CD4-positive, alpha-beta T cell treated with Interleukin-12 subunit alpha and Interleukin-12 subunit beta, for 1 hour (primary cell): ENCODE data around the gene PIGU.
"Not testable (repeated sequence)": the region's sequence is repeated elsewhere in the genome, so short reads cannot be mapped to it uniquely, and the experiment has no call there.

Source experiments
- DNase-seq: peaks from one replicate; pipeline ENCODE4 v3.0.0-alpha.2; 2020

PIGU gene

DNA sequence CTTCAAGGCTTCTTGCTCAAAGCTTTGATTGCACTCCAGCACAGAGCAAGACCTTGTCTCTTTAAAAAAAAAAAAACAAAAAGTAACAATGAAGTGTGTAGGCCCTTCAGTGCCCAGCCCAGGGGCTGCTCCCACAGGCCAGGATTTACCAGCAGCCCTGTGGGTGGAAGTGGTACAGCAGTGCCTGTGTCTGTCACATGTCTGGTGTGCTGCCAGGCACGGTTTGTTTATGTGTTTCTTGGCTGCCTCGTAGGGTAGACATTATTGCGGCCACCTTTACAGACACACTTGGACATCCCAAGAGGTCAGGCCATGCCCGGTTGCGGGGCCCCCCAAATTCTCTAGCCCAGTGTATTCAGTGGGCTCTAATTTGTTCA lies 148.0 kb downstream of the PIGU start:
- no peak for DNase-seq

GRCh38 chr20:34527016-34527415 lies 149.9 kb downstream of the PIGU start:
- no peak for DNase-seq

DNA sequence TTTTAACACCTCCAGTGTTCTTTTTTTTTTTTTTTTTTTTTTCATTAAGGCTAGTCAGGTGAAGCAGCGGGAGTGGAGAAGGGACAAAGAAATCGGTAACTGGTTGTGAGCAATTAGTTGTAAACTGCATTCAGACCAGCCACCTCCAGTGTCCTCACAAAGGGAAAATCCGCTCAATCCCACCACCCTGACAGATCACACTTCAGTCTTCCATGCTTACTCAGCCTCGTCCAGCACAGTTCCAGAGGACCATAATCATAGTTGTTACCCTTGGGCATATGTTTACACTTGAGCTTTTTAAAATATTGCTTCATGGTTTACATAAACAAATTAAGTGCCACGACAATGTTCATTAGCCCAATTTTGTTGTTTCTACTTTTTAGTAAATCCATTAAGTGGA lies 150.4 kb downstream of the PIGU start:
- no peak for DNase-seq

DNA sequence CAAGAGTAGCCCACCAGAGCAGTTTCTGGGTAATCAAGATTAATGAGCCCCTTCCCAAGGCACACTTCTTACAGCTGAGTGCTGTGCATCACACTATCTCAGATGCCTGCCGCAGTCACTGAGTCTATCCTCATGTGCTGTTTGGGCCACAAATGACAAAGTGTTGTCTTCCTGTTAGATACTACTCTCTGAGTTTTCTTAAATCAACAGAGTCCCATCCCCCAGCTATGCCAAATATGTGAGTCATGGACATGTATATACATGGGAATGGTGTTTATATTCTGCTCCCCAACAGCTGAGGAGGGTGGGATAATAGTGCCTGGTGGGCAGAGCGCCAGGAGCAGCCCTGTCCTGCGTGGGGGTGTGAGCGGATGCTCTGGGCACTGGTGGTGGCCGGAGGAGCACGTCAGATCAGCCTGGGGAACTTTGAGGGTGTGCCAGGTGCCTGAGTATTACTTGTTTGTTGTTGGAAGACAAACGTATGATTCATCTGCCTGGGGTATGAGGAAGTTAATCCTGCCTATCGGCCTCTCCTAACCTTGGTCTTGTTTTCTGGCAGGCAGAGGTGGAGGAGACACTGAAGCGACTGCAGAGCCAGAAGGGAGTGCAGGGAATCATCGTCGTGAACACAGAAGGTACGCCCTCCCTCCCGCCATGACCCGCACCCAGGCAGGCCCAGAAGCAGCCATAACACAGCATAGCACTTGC lies 151.0 kb downstream of the PIGU start:
- no peak for DNase-seq

DNA sequence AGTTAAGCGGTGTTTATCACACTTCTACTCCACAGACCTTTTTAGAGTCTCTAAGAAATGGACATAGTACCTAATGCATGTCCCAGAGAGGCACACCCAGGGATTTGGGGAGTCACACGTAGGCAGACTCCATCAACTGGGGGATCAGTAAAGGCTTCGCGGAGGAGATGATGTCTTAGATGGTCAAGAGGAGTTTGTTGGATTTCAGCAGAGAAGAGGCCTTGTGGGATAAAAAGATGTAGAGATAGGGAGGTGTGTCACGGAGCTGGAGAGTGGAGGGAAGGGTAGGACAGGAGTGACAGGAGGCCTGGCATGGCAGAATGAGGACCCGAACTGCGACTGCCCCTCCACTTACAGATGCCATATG lies 151.6 kb downstream of the PIGU start:
- DNase-seq: no peak

GRCh38 chr20:34524426-34524825 lies 152.5 kb downstream of the PIGU start:
- no peak for DNase-seq

- DNase-seq: peak; percentile 55
Observed at GRCh38 chr20:34522969-34523871, 153.7 kb downstream of the PIGU start.

- not testable (repeated sequence) for DNase-seq
Observed at GRCh38 chr20:34519841-34520240, 157.1 kb downstream of the PIGU start.

DNA sequence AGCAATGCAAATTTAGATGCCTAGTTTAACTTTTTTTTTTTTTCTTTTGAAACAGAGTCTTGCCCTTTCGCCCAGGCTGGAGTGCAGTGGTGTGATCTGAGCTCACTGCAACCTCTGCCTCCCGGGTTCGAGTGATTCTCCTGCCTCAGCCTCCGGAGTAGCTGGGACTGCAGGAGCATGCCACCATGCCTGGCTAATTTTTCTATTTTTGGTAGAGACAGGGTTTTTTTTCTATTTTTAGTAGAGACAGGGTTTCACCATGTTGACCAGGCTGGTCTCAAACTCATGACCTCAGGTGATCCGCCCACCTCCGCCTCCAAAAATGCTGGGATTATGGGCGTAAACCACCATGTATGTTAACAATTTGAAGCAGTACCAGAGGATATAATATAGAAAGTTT lies 158.0 kb downstream of the PIGU start:
- DNase-seq: not testable (repeated sequence)

DNA sequence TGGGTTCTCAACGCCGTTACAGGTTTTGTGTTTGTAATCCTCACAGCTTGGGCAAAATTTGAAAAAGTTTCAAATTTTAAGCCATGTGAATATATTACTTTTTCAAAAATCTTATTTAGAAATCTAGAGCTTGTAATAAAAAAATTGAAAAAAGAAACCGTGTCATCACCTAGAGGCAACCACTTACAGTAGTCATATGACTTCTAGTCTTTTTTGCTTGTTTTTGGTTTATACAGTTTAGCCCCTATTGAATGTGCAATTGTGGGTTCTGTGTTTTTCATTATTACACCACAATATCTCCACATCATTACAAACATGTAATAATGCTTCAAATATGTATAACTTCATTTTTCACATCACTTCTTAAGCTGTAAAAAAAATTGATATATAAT lies 159.8 kb downstream of the PIGU start:
- DNase-seq: no peak

- peak; percentile 94 for DNase-seq
Observed at GRCh38 chr20:34516247-34517113, 160.4 kb downstream of the PIGU start, which contains the start of gene DYNLRB1. Gene DYNLRB1, plus strand, starts transcription at chr20:34516422. Its CDS starts 37 bp downstream, at chr20:34516459.

DNA sequence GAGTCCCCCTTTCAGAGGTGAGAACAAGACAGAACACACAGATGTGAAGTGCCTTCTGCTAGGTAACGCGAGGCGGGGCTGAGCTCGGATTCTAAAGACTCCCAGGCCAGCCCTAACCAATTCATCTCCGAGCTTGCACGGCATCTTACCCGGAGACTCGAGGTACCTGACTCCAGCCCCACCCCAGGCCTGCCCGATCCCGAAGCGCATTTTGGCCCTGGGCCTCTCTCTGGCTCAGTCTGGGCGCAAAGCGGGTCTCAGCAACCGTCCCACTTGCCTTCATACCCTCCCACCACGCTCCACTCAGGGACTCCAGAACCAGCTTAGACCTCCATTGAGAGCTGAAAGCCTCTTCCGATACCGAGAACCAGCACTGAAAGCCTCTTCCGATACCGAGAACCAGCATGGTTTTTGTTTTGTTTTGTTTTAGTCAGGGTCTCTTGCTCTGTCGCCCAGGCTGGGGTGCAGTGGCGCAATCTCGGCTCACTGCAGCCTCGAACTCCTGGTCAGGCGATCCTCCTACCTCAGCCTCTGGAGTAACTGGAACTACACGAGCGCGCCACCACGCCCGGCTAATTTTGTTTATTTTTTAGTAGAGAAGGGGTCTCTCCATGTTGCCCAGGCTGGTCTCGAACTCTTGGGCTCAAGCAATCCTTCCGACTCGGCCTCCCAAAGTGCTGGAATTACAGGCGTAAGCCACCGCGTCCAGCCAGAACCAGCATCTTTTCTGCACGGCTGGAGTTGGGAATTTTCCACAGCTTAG lies 161.2 kb downstream of the PIGU start:
- DNase-seq: peak; percentile 77

- DNase-seq: peak; percentile 8
Observed at GRCh38 chr20:34514897-34515483, 161.9 kb downstream of the PIGU start.

DNA sequence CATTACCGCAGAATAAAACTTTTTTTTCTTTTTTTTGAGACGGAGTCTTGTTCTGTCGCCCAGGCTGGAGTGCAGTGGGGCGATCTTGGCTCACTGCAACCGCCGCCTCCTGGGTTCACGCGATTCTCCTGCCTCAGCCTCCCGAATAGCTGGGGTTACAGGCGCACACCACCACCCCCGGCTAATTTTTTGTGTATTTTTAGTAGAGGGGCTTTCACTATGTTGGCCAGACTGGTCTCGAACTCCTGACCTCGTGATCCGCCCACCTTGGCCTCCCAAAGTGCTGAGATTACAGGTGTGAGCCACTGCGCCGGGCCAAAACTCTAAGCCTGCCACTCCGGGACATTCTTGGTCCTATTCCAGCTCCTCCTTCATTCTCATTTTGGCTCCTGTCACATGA lies 162.9 kb downstream of the PIGU start:
- DNase-seq: not testable (repeated sequence)

- DNase-seq: peak; percentile 9
Observed at GRCh38 chr20:34512955-34513419, 163.9 kb downstream of the PIGU start.

- DNase-seq: no peak
Observed at GRCh38 chr20:34512266-34512954, 164.5 kb downstream of the PIGU start.

GRCh38 chr20:34511891-34512265 lies 165.0 kb downstream of the PIGU start:
- no peak for DNase-seq

- no peak for DNase-seq
Observed at GRCh38 chr20:34510575-34510974, 166.3 kb downstream of the PIGU start.
